AG04450 (cell line): ENCODE measurements around the gene CAMK4. TPM values are rescaled to one million over a fixed set of nuclear protein-coding genes. Genes with fewer than 3 reads are reported as not detected.

Experiments used
- CTCF ChIA-PET: fragments of 300-600, 350-600 bp; formaldehyde crosslinking; extraction: SDS; loops from one replicate; lab custom pipeline; 2022; ENCODE audit warnings: antibody characterized with exemption, inconsistent platforms; lab: Charles Lee
- POLR2A ChIA-PET: fragments of 350-600 bp; formaldehyde crosslinking; extraction: SDS; loops from one replicate; lab custom pipeline; 2021; ENCODE audit warnings: antibody characterized with exemption, inconsistent platforms; lab: Yijun Ruan, JAX
- DNase-seq: peaks from one replicate; pipeline ENCODE4 v3.0.0-alpha.2; 2011; ENCODE audit warnings: low read depth, low spot score
- H3K27ac ChIP-seq: one replicate; pipeline ENCODE4 v1.5.1; 2012; ENCODE audit warnings: low read depth, low read length, control low read depth
- H3K27me3 ChIP-seq: one replicate; pipeline ENCODE4 v1.6.0; 2012; ENCODE audit warnings: low read length; ENCODE audit not compliant: control insufficient read depth, insufficient read depth
- H3K4me3 ChIP-seq: 2 replicates; pipeline ENCODE4 v1.5.1; 2011; ENCODE audit warnings: mild to moderate bottlenecking, low read depth, low read length, control low read depth
- H3K9me3 ChIP-seq: 2 replicates; pipeline ENCODE4 v1.5.1; 2012; ENCODE audit warnings: low read length; ENCODE audit not compliant: control insufficient read depth, insufficient read depth
- CTCF ChIP-seq: IDR thresholded peaks from 2 replicates; pipeline ENCODE4 v1.5.1; 2011; ENCODE audit warnings: low read depth, low read length, control low read depth, inconsistent platforms
- polyA plus RNA-seq: library from polyadenylated mRNA; depleted of rRNA; stranded (reverse); fragments of >200 nt; gene quantifications from 2 replicates; pipeline ENCODE4 v1.2.3, GENCODE V29; 2011

The CAMK4 gene
- polyA plus RNA-seq, 1 experiment, result 3.2 TPM

DNA sequence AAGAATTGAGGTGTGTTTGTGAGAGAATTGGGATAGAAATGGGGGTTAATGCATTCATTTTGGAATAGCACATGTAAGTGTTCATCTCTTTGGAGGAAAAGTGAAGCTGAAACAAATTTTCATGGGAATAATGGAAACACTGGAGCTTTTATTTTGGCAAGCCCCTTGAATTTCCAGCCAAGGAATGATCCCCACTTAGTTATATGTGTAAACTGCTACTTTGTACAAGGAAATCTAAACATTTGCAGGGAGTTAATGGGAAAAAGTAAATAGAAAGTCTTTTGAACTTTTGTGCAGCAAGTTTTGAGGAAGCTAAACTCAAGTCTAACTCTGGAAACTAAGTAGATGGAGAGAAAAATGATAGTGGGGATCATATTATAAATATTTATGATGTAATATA lies 44.1 kb downstream of the CAMK4 start:
- Histone ChIP-seq H3K9me3 (no peaks in the 10 kb centered on the region), H3K4me3 (no peak overlapping the region), H3K27ac (no peak overlapping the region), H3K27me3 (no peaks in the 10 kb centered on the region)
- ChIA-PET CTCF (no interaction called here), POLR2A (no interaction called here)
- DNase-seq, result no peak
- TF ChIP-seq CTCF, result no peak

GRCh38 chr5:111271885-111272284 lies 47.7 kb downstream of the CAMK4 start:
- no peak for DNase-seq
- no peak for TF ChIP-seq CTCF
- H3K27me3 ChIP-seq, result no peaks in the 10 kb centered on the region
- no peak overlapping the region for H3K27ac ChIP-seq
- ChIA-PET CTCF (no interaction called here), POLR2A (no interaction called here)
- no peak overlapping the region for H3K4me3 ChIP-seq
- H3K9me3 ChIP-seq, result no peaks in the 10 kb centered on the region

DNA sequence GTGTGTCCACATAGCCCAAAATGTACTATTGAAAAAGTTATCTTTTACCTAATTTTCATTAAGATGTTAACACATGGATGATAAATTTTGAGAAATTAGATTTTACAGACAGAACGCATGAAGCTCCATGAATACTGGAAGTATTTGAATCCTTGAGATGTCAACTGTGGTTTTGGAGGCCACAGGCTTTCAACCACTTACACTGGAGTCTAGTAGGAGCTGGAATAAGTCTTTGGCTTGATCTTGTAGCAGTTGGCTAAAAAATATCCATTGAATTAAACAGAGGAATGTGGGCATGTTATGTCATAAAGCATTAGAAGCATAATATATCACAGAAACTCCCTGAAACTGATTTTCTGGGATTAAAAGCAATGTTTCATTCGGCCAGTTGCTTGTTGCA lies 52.9 kb downstream of the CAMK4 start:
- ChIA-PET CTCF (interaction anchor here (0.6 to 4.5 kb wide), 2 partner anchors 120 to 541 kb away, joined by 3 to 36 read pairs; no protein-coding TSS in a partner anchor), POLR2A (no interaction called here)
- Histone ChIP-seq H3K27me3 (no peaks in the 10 kb centered on the region), H3K27ac (no peak overlapping the region), H3K9me3 (no peaks in the 10 kb centered on the region), H3K4me3 (no peak overlapping the region)
- TF ChIP-seq CTCF, result no peak
- DNase-seq, result no peak

GRCh38 chr5:111278858-111279504 lies 54.8 kb downstream of the CAMK4 start:
- ChIA-PET CTCF (interaction anchor here (0.5 to 4.5 kb wide), 9 partner anchors 8 to 521 kb away, joined by 3 to 36 read pairs (median 3); no protein-coding TSS in a partner anchor), POLR2A (no interaction called here)
- H3K4me3 ChIP-seq, result no peak overlapping the region
- no peaks in the 10 kb centered on the region for H3K27me3 ChIP-seq
- DNase-seq, result no peak
- no peak overlapping the region for H3K27ac ChIP-seq
- TF ChIP-seq CTCF, result peak; percentile 65
- no peaks in the 10 kb centered on the region for H3K9me3 ChIP-seq

- no peaks in the 10 kb centered on the region for H3K27me3 ChIP-seq
- CTCF ChIA-PET, result interaction anchor here (2.4 to 4.5 kb wide), 2 partner anchors 123 to 523 kb away, joined by 7 to 36 read pairs; no protein-coding TSS in a partner anchor
- POLR2A ChIA-PET, result no interaction called here
- no peak overlapping the region for H3K4me3 ChIP-seq
- TF ChIP-seq CTCF, result no peak
- no peaks in the 10 kb centered on the region for H3K9me3 ChIP-seq
- DNase-seq, result no peak
- H3K27ac ChIP-seq, result no peak overlapping the region
These were observed 56.2 kb downstream of the CAMK4 start for GRCh38 chr5:111280282-111280951.
